Measurements from ENCODE around the gene ZNF808. TPM values are rescaled to one million over a fixed set of nuclear protein-coding genes. Genes with fewer than 3 reads are reported as not detected.
"Not testable (repeated sequence)": the region's sequence is repeated elsewhere in the genome, so short reads cannot be mapped to it uniquely, and the experiment has no call there.

The ZNF808 gene
- total RNA-seq, 1 experiment from 2014 or later, result 19.8 TPM

DNA sequence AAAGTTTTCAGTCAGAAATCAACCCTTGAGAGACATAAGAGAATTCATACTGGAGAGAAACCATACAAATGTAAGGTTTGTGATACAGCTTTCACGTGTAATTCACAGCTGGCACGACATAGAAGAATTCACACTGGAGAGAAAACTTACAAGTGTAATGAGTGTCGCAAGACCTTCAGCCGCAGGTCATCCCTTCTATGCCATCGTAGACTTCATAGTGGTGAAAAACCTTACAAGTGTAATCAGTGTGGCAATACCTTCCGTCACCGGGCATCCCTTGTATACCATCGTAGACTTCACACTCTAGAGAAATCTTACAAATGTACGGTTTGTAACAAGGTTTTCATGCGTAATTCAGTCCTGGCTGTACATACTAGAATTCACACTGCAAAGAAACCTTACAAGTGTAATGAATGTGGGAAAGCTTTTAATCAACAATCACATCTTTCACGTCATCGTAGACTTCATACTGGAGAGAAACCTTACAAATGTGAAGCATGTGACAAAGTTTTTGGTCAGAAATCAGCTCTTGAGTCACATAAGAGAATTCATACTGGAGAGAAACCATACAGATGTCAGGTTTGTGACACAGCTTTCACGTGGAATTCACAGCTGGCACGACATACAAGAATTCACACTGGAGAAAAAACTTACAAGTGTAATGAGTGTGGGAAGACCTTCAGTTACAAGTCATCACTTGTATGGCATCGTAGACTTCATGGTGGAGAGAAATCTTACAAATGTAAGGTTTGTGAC lies 26.9 kb downstream of the ZNF808 start:
- Histone ChIP-seq H3K36me3 (ENCODE audit: control insufficient read depth, insufficient read depth, low read length) (peaks cover 6% of the 10 kb centered on the region), H3K9me3 (peaks cover 22% of the 10 kb centered on the region), H3K4me1 (no peaks in the 10 kb centered on the region), H3K27me3 (replicated peaks; ENCODE audit: control insufficient read depth, insufficient read depth, low read length) (no peaks in the 10 kb centered on the region), H3K4me3 (ENCODE audit: low read depth, low read length) (no peak overlapping the region)
- Mint-ChIP-seq H3K36me3 (ENCODE audit: insufficient read depth, unreplicated experiment) (peaks cover 89% of the 10 kb centered on the region), H3K9me3 (ENCODE audit: unreplicated experiment) (peaks cover 31% of the 10 kb centered on the region), H3K4me1 (ENCODE audit: low read depth, unreplicated experiment) (no peaks in the 10 kb centered on the region), H3K27ac (ENCODE audit: unreplicated experiment) (no peak overlapping the region), H3K27me3 (ENCODE audit: insufficient read depth, unreplicated experiment) (no peaks in the 10 kb centered on the region), H3K4me3 (ENCODE audit: unreplicated experiment) (no peak overlapping the region)
- TF ChIP-seq, protein P1, sequence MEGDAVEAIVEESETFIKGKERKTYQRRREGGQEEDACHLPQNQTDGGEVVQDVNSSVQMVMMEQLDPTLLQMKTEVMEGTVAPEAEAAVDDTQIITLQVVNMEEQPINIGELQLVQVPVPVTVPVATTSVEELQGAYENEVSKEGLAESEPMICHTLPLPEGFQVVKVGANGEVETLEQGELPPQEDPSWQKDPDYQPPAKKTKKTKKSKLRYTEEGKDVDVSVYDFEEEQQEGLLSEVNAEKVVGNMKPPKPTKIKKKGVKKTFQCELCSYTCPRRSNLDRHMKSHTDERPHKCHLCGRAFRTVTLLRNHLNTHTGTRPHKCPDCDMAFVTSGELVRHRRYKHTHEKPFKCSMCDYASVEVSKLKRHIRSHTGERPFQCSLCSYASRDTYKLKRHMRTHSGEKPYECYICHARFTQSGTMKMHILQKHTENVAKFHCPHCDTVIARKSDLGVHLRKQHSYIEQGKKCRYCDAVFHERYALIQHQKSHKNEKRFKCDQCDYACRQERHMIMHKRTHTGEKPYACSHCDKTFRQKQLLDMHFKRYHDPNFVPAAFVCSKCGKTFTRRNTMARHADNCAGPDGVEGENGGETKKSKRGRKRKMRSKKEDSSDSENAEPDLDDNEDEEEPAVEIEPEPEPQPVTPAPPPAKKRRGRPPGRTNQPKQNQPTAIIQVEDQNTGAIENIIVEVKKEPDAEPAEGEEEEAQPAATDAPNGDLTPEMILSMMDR (IDR thresholded peaks at IDR 0.05; ENCODE audit: insufficient read depth in 1 of 2, low read depth in 1 of 2, low read length in 1 of 2, severe bottlenecking in 1 of 2, unreplicated experiment in 1 of 2), result no peak
- intact Hi-C loops (cut with micrococcal nuclease; ENCODE audit: unreplicated experiment), result no loop called here
- ChIA-PET POLR2A (no interaction called here), CTCF (no interaction called here)
- no TSS peak for BruUV-seq (replicated peaks)
- DNase-seq, result no peak

DNA sequence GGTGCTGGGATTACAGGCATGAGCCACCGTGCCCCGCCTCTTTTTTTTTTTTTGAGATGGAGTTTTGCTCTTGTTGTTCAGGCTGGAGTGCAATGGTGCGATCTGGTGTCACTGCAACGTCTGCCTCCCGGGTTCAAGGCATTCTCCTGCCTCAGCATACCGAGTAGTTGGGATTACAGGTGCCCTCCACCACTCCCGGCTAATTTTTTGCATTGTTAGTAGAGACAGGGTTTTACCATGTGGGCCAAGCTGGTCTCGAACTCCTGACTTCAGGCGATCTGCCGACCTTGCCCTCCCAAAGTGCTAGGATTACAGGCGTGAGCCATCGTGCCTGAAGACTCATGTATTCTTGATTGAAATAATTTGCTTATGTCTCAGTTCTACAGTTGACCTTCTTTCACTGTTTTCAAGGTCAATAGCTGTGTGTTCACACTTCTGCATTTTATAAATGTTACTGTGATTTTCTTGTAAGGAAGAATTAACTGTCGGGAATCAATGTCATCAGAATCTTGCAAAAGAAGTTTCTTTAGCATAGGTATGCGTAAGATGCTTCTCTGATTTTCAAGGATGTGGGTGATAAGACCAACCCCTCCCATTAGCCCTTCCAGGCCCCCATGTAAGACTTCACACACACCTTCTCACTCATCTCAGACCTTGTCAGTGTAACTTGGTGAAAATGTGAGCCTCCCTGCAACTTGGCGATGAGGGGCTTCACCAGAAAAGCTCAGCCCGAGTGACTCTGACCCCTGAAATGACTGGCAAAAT lies 29.9 kb downstream of the ZNF808 start:
- H3K4me1 Mint-ChIP-seq (ENCODE audit: low read depth, unreplicated experiment), result no peaks in the 10 kb centered on the region
- DNase-seq, result no peak
- ChIA-PET CTCF (no interaction called here), POLR2A (no interaction called here)
- no peak overlapping the region for H3K27ac Mint-ChIP-seq (ENCODE audit: unreplicated experiment)
- Histone ChIP-seq H3K4me1 (no peaks in the 10 kb centered on the region), H3K27me3 (replicated peaks; ENCODE audit: control insufficient read depth, insufficient read depth, low read length) (no peaks in the 10 kb centered on the region), H3K36me3 (ENCODE audit: control insufficient read depth, insufficient read depth, low read length) (peaks cover 8% of the 10 kb centered on the region), H3K4me3 (ENCODE audit: low read depth, low read length) (no peak overlapping the region), H3K9me3 (peaks cover 22% of the 10 kb centered on the region)
- BruUV-seq (replicated peaks), result no TSS peak
- peaks cover 81% of the 10 kb centered on the region for H3K36me3 Mint-ChIP-seq (ENCODE audit: insufficient read depth, unreplicated experiment)
- no peak overlapping the region for H3K4me3 Mint-ChIP-seq (ENCODE audit: unreplicated experiment)
- TF ChIP-seq, protein P1 (IDR thresholded peaks at IDR 0.05; ENCODE audit: insufficient read depth in 1 of 2, low read depth in 1 of 2, low read length in 1 of 2, severe bottlenecking in 1 of 2, unreplicated experiment in 1 of 2), result no peak
- H3K9me3 Mint-ChIP-seq (ENCODE audit: unreplicated experiment), result peaks cover 24% of the 10 kb centered on the region
- intact Hi-C loops (cut with micrococcal nuclease; ENCODE audit: unreplicated experiment), result no loop called here
- no peaks in the 10 kb centered on the region for H3K27me3 Mint-ChIP-seq (ENCODE audit: insufficient read depth, unreplicated experiment)

DNA sequence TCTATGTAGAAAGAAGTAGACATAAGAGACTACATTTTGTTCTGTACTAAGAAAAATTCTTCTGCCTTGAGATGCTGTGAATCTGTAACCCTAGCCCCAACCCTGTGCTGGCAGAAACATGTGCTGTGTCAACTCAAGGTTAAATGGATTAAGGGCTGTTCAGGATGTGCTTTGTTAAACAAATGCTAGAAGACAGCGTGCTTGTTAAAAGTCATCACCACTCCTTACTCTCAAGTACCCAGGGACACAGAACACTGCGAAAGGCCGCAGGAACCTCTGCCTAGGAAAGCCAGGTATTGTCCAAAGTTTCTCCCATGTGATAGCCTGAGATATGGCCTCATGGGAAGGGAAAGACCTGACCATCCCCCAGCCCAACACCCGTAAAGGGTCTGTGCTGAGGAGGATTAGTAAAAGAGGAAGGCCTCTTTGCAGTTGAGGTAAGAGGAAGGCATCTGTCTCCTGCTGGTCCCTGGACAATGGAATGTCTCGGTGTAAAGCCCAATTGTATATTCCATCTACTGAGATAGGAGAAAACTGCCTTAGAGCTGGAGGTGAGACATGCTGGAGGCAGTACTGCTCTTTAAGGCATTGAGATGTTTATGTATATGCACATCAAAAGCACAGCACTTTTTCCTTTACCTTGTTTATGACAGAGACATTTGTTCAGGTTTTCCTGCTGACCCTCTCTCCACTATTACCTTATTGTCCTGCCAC lies 31.4 kb downstream of the ZNF808 start:
- H3K4me3 ChIP-seq (ENCODE audit: low read depth, low read length); POLR2A ChIA-PET; H3K27me3 Mint-ChIP-seq (ENCODE audit: insufficient read depth, unreplicated experiment); H3K36me3 ChIP-seq (ENCODE audit: control insufficient read depth, insufficient read depth, low read length); H3K4me1 Mint-ChIP-seq (ENCODE audit: low read depth, unreplicated experiment); BruUV-seq (replicated peaks); H3K27me3 ChIP-seq (replicated peaks; ENCODE audit: control insufficient read depth, insufficient read depth, low read length); intact Hi-C loops (cut with micrococcal nuclease; ENCODE audit: unreplicated experiment); H3K4me1 ChIP-seq; DNase-seq; H3K4me3 Mint-ChIP-seq (ENCODE audit: unreplicated experiment); H3K27ac Mint-ChIP-seq (ENCODE audit: unreplicated experiment); CTCF ChIA-PET: not testable (repeated sequence)
- Mint-ChIP-seq H3K9me3 (ENCODE audit: unreplicated experiment) (peaks cover 18% of the 10 kb centered on the region), H3K36me3 (ENCODE audit: insufficient read depth, unreplicated experiment) (peaks cover 83% of the 10 kb centered on the region)
- peaks cover 29% of the 10 kb centered on the region for H3K9me3 ChIP-seq

DNA sequence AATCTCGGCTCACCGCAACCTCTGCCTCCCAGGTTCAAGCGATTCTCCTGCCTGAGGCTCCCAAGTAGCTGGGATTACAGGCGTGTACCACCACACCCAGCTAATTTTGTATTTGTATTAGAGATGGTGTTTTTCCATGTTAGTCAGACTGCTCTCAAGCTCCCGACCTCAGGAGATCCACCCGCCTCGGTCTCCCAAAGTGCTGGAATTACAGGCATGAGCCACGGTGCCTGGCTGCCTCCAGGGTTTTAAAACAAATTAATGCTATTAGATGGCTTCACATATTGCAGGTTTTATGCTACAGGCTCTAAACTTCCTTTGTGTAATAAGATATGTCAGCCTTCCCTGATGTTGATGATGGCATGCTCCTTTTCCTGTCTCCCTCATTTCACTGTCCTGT lies 34.1 kb downstream of the ZNF808 start:
- H3K4me3 Mint-ChIP-seq (ENCODE audit: unreplicated experiment); DNase-seq; CTCF ChIA-PET; H3K4me3 ChIP-seq (ENCODE audit: low read depth, low read length); H3K27me3 Mint-ChIP-seq (ENCODE audit: insufficient read depth, unreplicated experiment); H3K27ac Mint-ChIP-seq (ENCODE audit: unreplicated experiment); H3K4me1 ChIP-seq; H3K27me3 ChIP-seq (replicated peaks; ENCODE audit: control insufficient read depth, insufficient read depth, low read length); BruUV-seq (replicated peaks); H3K4me1 Mint-ChIP-seq (ENCODE audit: low read depth, unreplicated experiment); H3K36me3 ChIP-seq (ENCODE audit: control insufficient read depth, insufficient read depth, low read length); H3K9me3 Mint-ChIP-seq (ENCODE audit: unreplicated experiment); intact Hi-C loops (cut with micrococcal nuclease; ENCODE audit: unreplicated experiment): not testable (repeated sequence)
- H3K9me3 ChIP-seq, result peaks cover 21% of the 10 kb centered on the region; the same call in 1 of the 2 replicates
- H3K36me3 Mint-ChIP-seq (ENCODE audit: insufficient read depth, unreplicated experiment), result peaks cover 75% of the 10 kb centered on the region
- POLR2A ChIA-PET, result interaction anchor here (0.7 kb wide), 1 partner anchor 35 kb away, joined by 3 read pairs; no protein-coding TSS in a partner anchor

Measured in Caco-2 (cell line).